GM18909 (cell line): ENCODE data around the gene POU2AF3.
A peak's percentile ranks its signal among the peaks of the same experiment; 100 is the strongest.

Source experiments
- ATAC-seq: cut with Tn5 transposase; IDR thresholded peaks from one replicate; pipeline ENCODE4 v1.9.1; 2021; ENCODE audit warnings: mild to moderate bottlenecking; ENCODE audit not compliant: unreplicated experiment, poor library complexity

The POU2AF3 gene

DNA sequence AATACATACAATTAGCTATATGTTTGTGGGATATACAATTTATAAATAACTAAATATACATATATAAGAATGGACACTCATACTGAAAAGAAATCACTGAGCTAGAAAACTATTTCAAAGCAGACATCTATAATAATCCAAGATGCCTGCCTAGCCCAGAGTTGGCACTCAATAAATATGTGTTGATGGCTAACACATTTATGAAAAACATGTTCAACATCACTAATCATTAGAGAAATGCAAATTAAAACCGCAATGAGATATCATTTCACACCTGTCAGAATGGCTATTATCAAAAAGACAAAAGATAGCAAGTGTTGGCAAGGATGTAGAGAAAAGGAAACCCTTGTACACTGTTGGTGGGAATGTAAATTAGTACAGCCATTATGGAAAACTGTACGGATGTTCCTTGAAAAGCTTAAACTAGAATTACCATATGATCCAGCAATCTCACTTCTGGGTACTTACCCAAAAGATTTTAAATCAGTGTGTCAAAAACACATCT lies 50.9 kb downstream of the POU2AF3 start:
- ATAC-seq, result peak; percentile 35

DNA sequence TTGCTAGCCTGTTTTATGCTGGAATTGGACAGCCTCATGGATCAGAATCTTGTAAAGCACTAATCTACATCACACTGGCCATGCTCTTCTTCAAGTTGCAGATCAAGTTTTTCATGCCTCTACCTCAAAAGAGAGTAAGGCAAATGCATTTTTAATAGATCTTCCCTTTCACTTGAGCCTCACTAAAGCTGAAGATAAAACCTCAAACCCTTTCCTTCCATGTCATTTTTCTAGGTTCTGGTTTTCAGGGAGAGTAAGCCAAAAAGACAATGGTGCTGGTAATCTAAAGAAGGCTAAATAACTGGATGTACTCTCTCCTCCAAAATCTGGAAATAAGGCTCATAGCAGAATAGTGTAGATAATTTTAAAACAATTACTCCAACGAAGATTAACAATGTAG lies 52.5 kb downstream of the POU2AF3 start:
- ATAC-seq, result no peak

DNA sequence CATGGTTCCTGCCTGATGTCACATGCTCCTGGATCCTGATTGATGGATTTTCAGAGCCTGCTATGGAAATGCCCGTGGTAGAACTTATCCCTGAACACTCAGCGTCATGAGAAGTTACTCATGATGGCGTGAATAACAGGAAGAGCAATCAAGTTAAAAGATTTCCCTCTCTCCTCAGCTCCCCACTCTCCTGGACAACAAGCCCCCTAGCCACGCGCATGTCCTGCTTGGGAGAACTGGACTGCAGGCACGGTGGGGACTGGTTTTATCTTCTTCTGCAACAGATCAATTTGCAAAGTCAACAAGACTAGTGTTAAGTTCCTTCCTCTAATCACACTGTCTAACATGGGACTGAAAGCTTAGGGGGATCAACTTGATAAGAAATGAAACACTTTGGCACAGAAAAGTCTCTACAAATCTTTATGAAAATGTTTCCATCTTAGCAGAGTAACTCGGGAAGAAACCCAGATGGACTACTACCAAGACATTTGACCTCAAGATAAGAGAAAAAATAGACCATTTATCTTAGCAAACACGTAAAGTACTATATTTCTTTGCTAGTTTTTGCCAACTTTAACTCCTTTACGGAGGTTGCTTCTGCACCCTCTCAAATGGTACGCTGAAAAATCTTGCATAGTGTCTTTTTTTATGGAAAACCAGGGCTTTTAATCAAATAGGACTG lies 53.2 kb downstream of the POU2AF3 start:
- ATAC-seq, result no peak

DNA sequence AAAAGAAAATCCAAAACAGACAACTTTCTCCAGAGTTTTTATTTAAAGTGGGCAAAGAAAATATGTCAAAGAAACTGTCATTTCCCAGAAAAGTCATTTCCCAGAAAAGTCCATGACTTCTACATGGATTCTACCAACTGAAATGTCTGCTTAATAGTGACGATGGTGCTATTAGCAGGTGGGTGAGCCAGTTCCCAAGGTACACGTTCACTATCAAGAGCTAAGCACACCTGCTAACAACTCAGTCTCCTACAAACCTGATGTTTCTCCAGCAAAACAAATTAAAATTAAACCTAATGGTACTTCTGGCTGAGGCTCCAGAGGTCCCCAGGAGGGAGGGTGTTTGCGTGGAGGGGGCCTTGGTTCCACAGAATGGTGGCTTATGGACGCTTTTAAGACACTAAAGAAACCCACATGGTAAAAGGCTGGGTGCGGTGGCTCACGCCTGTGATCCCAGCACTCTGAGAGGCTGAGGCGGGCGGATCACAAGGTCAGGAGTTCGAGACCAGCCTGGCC lies 53.9 kb downstream of the POU2AF3 start:
- no peak for ATAC-seq

DNA sequence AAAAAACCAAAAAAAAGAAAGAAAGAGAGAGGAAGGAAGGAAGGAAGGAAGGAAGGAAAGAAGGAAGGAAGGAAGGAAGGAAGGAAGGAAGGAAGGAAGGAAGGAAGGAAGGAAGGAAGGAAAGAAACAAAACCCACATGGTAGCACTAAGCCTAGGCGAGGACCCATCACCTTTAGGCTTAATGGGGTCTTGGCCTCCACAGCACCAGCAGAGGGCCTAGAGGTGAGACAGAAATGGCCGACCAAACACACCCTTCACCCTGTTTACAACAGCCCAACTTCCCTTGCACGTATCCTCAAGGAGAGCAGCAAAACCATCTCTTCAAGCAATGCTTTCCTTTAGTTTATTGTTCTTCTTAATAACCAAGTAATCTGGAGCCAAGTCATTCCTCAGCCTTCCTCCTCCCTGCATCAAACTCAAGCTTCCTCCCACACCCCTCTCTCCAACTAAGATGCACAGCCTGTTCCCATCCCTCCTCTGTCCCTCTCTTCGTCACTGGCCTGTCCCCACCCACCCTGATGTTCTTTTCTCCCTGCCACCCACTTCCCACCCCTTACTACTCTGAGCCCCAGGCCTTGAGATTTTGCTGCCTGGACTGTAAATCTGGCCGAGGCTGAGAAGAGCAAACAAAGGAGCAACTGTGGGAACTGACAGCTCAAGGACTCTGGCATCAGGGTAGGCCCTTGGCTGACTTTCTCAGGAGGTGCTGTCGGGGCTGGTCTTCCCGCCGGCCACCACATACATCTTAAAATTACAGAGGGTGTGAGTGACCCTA lies 54.8 kb downstream of the POU2AF3 start:
- ATAC-seq, result no peak

DNA sequence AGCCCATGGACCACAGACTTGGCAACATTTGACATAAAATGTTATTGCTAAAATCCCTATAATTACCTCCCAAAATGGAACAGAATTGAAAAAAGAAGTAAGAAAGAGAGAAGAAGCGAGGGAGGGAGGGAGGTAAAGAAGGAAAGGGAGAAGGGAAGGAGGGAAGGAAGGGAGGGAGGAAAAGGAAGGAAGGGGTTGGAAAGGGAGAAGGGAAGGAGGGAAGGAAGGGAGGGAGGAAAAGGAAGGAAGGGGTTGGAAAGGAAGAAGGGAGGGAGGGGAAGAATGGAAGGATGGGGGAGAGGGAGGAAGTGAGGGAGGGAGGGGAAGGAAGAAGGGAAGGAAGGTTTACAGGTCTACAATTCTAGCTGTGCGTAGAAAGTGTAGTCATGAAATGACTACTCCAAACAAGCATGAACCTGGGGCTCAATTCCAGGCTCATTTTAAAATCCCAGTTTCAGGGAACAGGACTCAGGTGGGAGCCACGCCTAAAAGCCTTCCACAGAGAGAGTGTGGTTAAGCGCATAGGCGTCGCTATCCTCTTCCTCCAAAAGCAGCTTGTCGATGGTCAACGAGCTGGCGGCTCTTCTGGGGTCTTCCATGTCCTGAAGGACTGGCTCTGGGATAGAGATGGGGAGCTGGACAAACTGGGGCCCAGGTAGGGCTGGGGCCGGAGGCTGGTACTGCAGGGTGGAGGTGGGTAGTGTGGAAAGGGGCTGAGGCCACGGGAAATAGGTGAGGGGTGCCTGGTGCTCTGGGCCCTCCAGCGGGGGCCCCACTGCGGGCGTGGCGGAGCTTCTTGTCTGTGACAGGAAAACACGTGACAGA lies 55.6 kb downstream of the POU2AF3 start:
- no peak for ATAC-seq

DNA sequence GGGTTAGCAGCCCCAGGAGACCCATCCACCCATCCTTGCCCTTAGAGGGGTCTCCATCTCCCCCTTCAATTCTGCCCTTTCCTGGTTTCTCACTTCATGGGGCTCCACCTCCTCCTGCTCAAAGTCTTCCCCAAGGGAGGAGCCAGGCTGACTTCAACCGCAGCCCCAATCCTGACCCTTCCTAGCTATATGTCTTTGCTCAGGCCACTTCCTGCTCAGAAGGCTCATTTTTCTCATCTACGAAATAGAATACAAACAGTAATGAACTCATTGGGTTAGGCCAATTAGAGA lies 56.2 kb downstream of the POU2AF3 start:
- no peak for ATAC-seq

DNA sequence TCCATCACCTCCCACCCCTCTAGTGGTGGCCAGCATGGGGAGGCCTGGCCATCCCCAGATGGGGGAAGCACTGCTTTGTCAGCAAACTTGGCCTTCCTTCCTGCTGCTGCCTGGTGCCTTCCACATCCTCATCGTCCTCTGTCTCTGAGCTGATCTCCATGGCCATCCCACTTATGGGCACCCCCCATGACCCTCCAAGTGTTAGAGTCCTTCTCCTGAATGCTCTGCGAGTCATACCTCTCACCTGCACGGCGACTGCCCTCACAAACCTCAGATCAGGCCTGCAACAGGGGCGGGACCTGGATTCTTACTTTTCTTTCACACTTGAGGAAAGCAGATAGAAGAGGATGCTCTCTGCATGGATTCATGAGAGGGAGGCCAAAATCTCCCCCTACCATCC lies 56.8 kb downstream of the POU2AF3 start:
- no peak for ATAC-seq

DNA sequence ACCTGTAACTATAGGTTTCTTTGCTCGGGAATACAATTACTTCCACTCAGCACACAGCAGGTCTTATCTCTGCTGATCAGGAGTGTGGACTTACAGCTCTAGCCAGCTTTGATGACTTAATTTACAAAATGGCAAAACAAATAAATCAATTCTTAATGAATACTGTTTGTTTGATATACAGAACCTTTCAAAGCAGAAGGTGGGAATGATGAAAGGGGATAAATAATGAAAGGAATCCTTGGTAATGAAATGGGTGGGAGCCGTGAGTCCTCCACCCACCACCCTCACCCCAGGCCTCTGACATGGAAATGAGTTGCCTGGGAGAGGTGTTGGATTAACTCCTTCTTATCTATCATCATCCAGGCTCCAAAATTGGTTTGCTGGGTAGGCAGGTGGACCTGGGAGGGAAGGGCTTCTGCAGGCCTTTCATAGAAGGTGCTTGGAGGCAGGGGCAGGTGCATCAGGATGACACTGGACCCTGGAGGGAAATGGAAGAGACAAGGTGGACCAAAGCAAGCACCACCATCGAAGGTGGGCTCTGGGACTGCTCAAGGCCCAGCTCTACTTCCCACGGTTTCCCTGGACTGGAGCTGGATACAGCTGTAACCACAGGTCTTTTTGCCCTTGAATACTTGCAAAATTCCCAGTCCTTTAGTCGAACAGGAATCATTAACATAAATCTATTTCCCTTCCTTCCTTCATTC lies 57.8 kb downstream of the POU2AF3 start:
- no peak for ATAC-seq

DNA sequence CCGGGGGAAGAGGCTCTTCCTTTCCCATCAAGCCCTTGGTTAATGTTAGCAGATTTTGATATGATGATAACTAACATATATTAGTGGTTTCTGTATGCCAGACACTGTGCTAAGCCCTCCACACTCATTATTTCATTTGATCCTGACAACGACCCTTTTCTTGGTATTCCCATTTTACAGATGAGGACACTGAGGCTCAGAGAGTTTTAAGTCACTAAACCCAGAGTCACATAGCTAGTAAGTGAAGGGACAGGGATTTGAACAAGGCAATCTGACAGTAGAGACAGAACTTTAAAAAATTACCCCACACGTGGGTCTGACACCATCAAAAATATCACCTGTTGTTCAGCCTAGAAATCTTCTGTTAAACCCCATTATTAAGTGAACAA lies 58.3 kb downstream of the POU2AF3 start:
- no peak for ATAC-seq

DNA sequence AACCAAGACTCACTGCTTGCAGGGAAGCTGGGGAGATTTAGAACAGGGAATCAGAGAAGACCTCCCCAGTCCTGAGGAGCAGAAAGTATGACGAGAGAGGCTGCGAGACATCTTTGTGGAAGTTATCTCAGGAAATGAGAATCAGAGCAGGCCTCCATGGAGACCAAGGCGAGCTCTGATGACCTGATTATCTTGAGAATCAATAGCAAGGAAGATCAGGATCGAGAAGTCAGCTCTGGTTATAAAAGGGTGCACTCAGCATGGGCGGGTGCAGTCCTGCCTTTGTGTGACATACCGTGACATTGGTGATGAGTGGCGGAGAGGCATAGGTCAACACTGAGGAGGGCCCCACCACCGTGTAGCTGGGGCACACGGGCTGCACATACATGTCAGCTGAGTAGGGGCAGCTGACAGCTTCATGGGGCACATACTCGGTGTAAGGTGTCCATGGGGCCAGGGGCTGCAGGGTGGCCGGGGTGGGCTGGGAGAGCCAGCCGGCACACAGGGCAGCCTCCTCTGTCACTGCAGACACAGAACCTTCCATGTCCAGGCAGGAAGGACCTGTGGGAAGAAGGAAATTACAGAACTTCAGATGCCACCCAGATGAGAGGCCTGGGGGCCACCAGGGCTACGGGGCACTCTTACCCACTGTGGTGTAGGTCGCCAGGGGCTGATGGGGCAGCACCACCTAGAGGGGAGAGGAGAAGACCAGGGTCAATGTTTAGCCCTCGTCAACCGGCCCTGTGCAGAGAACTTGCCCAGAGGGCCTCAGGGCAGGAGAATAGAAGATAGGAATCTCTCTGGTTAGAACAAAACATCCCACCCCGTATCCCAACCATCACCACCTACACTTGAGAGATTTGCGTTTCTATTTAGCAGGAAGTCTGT lies 59.0 kb downstream of the POU2AF3 start:
- no peak for ATAC-seq
